Right lobe of liver (tissue), 4 donors: ENCODE data around the gene DCAF5.

Experiments
- CTCF ChIP-seq, 4 donors: fragments of 200-600 bp in 3 of 4; fragments of 450-650 bp in 1 of 4; IDR thresholded peaks; one replicate each; pipeline versions ENCODE4 v1.5.1 to v1.8.0; 2016 to 2022; ENCODE audit warnings: antibody characterized with exemption in 4 of 4, mild to moderate bottlenecking in 2 of 4
- POLR2A ChIP-seq: fragments of 450-650 bp; IDR thresholded peaks from one replicate; pipeline ENCODE4 v1.6.1; 2017; ENCODE audit warnings: antibody characterized with exemption, mild to moderate bottlenecking
- donor health status: DM: no; HTN: no; CAD: no.
- donor health status: DM: no; HTN: no; CAD: no.
- donor health status: DM: no; HTN: yes; CAD: no.

- TF ChIP-seq CTCF (IDR thresholded peaks at IDR 0.05) (peak; percentile 62 to 74 (median 68)), POLR2A (no peak)
These were observed 62.6 kb downstream of the DCAF5 start for GRCh38 chr14:69090187-69090789.
